ENCODE measurements around the gene OLA1.

DNA sequence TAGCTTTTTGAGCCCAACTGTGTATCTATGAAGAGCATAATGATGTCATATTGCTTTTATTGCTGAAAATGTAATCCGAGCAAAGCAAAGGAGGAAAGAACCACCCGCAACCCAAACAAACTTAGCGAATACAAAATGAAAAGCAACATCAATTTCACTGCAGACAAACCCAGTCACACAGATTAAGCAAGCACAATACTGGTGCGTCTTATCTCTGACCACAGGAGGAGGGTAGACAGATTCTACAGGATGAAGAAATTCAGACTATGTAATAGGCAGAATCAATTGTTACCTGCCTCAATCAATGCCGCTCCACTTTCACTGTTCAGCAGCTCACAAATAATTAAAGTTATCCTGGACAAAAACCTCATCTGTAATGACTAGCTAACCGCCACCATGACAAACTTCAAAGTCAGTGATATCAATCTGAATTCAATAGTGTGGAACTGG, 167.6 kb downstream of the OLA1 start:
- TF ChIP-seq, protein P1, sequence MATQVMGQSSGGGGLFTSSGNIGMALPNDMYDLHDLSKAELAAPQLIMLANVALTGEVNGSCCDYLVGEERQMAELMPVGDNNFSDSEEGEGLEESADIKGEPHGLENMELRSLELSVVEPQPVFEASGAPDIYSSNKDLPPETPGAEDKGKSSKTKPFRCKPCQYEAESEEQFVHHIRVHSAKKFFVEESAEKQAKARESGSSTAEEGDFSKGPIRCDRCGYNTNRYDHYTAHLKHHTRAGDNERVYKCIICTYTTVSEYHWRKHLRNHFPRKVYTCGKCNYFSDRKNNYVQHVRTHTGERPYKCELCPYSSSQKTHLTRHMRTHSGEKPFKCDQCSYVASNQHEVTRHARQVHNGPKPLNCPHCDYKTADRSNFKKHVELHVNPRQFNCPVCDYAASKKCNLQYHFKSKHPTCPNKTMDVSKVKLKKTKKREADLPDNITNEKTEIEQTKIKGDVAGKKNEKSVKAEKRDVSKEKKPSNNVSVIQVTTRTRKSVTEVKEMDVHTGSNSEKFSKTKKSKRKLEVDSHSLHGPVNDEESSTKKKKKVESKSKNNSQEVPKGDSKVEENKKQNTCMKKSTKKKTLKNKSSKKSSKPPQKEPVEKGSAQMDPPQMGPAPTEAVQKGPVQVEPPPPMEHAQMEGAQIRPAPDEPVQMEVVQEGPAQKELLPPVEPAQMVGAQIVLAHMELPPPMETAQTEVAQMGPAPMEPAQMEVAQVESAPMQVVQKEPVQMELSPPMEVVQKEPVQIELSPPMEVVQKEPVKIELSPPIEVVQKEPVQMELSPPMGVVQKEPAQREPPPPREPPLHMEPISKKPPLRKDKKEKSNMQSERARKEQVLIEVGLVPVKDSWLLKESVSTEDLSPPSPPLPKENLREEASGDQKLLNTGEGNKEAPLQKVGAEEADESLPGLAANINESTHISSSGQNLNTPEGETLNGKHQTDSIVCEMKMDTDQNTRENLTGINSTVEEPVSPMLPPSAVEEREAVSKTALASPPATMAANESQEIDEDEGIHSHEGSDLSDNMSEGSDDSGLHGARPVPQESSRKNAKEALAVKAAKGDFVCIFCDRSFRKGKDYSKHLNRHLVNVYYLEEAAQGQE (IDR thresholded peaks at IDR 0.05; ENCODE audit: insufficient read depth in 1 of 2, low read depth in 2 of 2, low read length in 2 of 2), result no peak
- no peak for TF ChIP-seq POLR2AphosphoS5 (IDR thresholded peaks at IDR 0.05; ENCODE audit: low read depth, low read length)
- no peak for TF ChIP-seq SIN3A (IDR thresholded peaks at IDR 0.05; ENCODE audit: borderline replicate concordance, insufficient read depth, low read length)
- TF ChIP-seq TAF1 (IDR thresholded peaks at IDR 0.05; ENCODE audit: borderline replicate concordance, insufficient read depth, low read length), result no peak
- TF ChIP-seq FOXP2 (optimal IDR thresholded peaks at IDR 0.05; ENCODE audit: borderline replicate concordance, extremely low read depth, extremely low read length, insufficient read depth), result no peak

Data from PFSK-1 (cell line).